HepG2 (cell line): ENCODE data around the gene SHISA6. TPM values are rescaled to one million over a fixed set of nuclear protein-coding genes. Genes with fewer than 3 reads are reported as not detected.

ENCODE experiments used
- ATAC-seq: fragments of 200-7000 bp; cut with Tn5 transposase; 3 replicates; pipeline ENCODE4 v1.9.1; 2020; ENCODE audit warnings: mild to moderate bottlenecking, moderate library complexity
- BruUV-seq: library from RNA; stranded (reverse); fragments of 400-500 nt; replicated peaks from 2 replicates; lab custom pipeline; 2021; lab: Mats Ljungman, UMichigan
- CTCF ChIA-PET: fragments of 300-600 bp; formaldehyde crosslinking; extraction: SDS; loops from one replicate; lab custom pipeline; 2021; ENCODE audit warnings: low total read pairs, inconsistent platforms, low intra/inter-chr PET ratio; lab: Yijun Ruan, JAX
- POLR2A ChIA-PET: fragments of 350-600 bp; sonication (Branson Sonifier 250); formaldehyde crosslinking; loops from one replicate; lab custom pipeline; 2020; ENCODE audit warnings: antibody characterized with exemption, inconsistent platforms; lab: Yijun Ruan, JAX
- DNase-seq: peaks from one replicate; pipeline ENCODE4 v3.0.0-alpha.2; 2015; ENCODE audit warnings: low spot score
- FAIRE-seq: peaks from 3 replicates; lab custom pipeline; 2011; peaks lifted over from hg19 to GRCh38; lab: Jason Lieb, UNC
- H2AFZ ChIP-seq: one replicate; pipeline ENCODE4 v1.6.1; 2011; ENCODE audit warnings: low read length, inconsistent platforms
- H3K27ac ChIP-seq: fragments of 300-600 bp; 3 replicates; pipeline ENCODE4 v1.8.0; 2011; ENCODE audit warnings: mixed run types, mild to moderate bottlenecking, mixed read lengths, low read length, inconsistent platforms; ENCODE audit not compliant: insufficient read depth; ENCODE audit errors: extremely low read length
- H3K27me3 ChIP-seq, 2 experiments: fragments of 200-600 bp in 1 of 2; 2 replicates in 1 of 2; 3 replicates in 1 of 2; pipeline versions ENCODE4 v1.6.0 to v1.8.0; 2011; ENCODE audit warnings: low read length in 2 of 2, mild to moderate bottlenecking in 2 of 2, moderate library complexity in 2 of 2, inconsistent platforms in 1 of 2; ENCODE audit not compliant: insufficient read depth in 2 of 2, control insufficient read depth in 1 of 2
- H3K36me3 ChIP-seq, 2 experiments: fragments of 200-600 bp in 1 of 2; replicated peaks in 1 of 2; 2 replicates in 1 of 2; 3 replicates in 1 of 2; pipeline versions ENCODE4 v1.5.1 to v1.8.0; 2011; ENCODE audit warnings: low read length in 2 of 2, inconsistent platforms in 1 of 2; ENCODE audit not compliant: insufficient read depth in 2 of 2, control insufficient read depth in 1 of 2
- H3K4me1 ChIP-seq: 2 replicates; pipeline ENCODE4 v1.5.1; 2012; ENCODE audit warnings: low read length, inconsistent platforms; ENCODE audit not compliant: insufficient read depth
- H3K4me2 ChIP-seq: 2 replicates; pipeline ENCODE4 v1.6.0; 2011; ENCODE audit warnings: low read depth, low read length, inconsistent platforms
- H3K4me3 ChIP-seq, 3 experiments: fragments of 200-600 bp in 1 of 3; sonication (generic), shearing (Covaris generic) in 1 of 3; replicated peaks in 1 of 3; 2 replicates each; pipeline ENCODE4 v1.5.1; 2011 to 2016; ENCODE audit warnings: low read length in 3 of 3, inconsistent platforms in 2 of 3, low read depth in 2 of 3, mild to moderate bottlenecking in 2 of 3, control low read depth in 1 of 3, mixed read lengths in 1 of 3; ENCODE audit not compliant: insufficient read depth in 1 of 3
- H3K79me2 ChIP-seq: one replicate; pipeline ENCODE4 v1.6.1; 2011; ENCODE audit warnings: low read length, inconsistent platforms; ENCODE audit not compliant: insufficient read depth
- H3K9ac ChIP-seq: 2 replicates; pipeline ENCODE4 v1.6.0; 2011; ENCODE audit warnings: mild to moderate bottlenecking, low read depth, low read length, inconsistent platforms; ENCODE audit not compliant: insufficient read depth
- H3K9me3 ChIP-seq: 2 replicates; pipeline ENCODE4 v1.5.1; 2012; ENCODE audit warnings: mild to moderate bottlenecking, low read length
- H4K20me1 ChIP-seq: 2 replicates; pipeline ENCODE4 v1.6.0; 2011; ENCODE audit warnings: inconsistent platforms, mild to moderate bottlenecking, low read length, moderate library complexity; ENCODE audit not compliant: insufficient read depth
- FIP1L1 ChIP-seq: fragments of 200-400 bp; formaldehyde crosslinking; IDR thresholded peaks from 2 replicates; pipeline ENCODE4 v1.6.1; 2018; ENCODE audit warnings: low read depth, mild to moderate bottlenecking, low read length, moderate library complexity, borderline replicate concordance; ENCODE audit not compliant: insufficient read depth
- IKZF4 ChIP-seq: sonication (generic); formaldehyde crosslinking; IDR thresholded peaks from 2 replicates; pipeline ENCODE4 v1.5.1; 2020; ENCODE audit warnings: borderline replicate concordance, mild to moderate bottlenecking, low read depth, missing genetic modification reagents; ENCODE audit errors: not compliant biosample characterization
- MEIS2 ChIP-seq: sonication (generic); formaldehyde crosslinking; IDR thresholded peaks from 2 replicates; pipeline ENCODE4 v1.9.0; 2021; ENCODE audit warnings: mild to moderate bottlenecking, missing genetic modification reagents
- RFXAP ChIP-seq: sonication (generic); formaldehyde crosslinking; IDR thresholded peaks from 2 replicates; pipeline ENCODE4 v1.4.0; 2020; ENCODE audit warnings: missing genetic modification reagents, borderline replicate concordance
- SIN3B ChIP-seq: fragments of 150-350 bp; IDR thresholded peaks from 2 replicates; pipeline ENCODE4 v1.6.1; 2014; ENCODE audit warnings: low read length
- SMYD3 ChIP-seq: sonication (generic); formaldehyde crosslinking; IDR thresholded peaks from 2 replicates; pipeline ENCODE4 v1.8.1; 2023; ENCODE audit warnings: mild to moderate bottlenecking, missing genetic modification reagents
- ZNF790 ChIP-seq: sonication (generic); formaldehyde crosslinking; IDR thresholded peaks from 2 replicates; pipeline ENCODE4 v1.8.0; 2022; ENCODE audit warnings: missing genetic modification reagents, mild to moderate bottlenecking, borderline replicate concordance
- WGBS: methylation state at CpG from one replicate; pipeline ENCODE4 v1.1.6; 2017; ENCODE audit warnings: low lambda C conversion rate; 5-methylcytosine and 5-hydroxymethylcytosine counted together
- in situ Hi-C: cut with HindIII; loops from 2 replicates; pipeline ENCODE4 v1.10.0; 2017; ENCODE audit warnings: low pct_unique_long_range_greater_than_20kb; ENCODE audit not compliant: extremely low pct_ligation_motif_present
- intact Hi-C: fragments of 100-400 bp; cut with micrococcal nuclease; formaldehyde crosslinking; loops from one replicate; pipeline ENCODE4 v1.10.0; 2022; ENCODE audit not compliant: unreplicated experiment
- polyA plus RNA-seq, 8 experiments: library from polyadenylated mRNA; depleted of rRNA in 3 of 8; stranded (reverse) in 7 of 8; unstranded in 1 of 8; fragments of >200 nt; fragmentation: Illumina TruSeq in 4 of 8; extraction: Trizol in 4 of 8; gene quantifications; 2 replicates each; pipeline versions ENCODE4 v1.2.1 to v1.2.3, GENCODE V29; 2011 to 2016; ENCODE audit warnings: low read depth in 4 of 8, missing spikeins in 1 of 8, mixed read lengths in 1 of 8; ENCODE audit not compliant: insufficient read depth in 1 of 8
- total RNA-seq, 5 experiments: library from RNA; depleted of rRNA; stranded (reverse); fragments of >200 nt; fragmentation: Illumina TruSeq; extraction: Trizol; gene quantifications; 2 replicates each; pipeline ENCODE4 v1.2.3, GENCODE V29; 2016; ENCODE audit warnings: low read depth in 1 of 5
- TF ChIP-seq, protein P1 (sequence below): sonication (generic); formaldehyde crosslinking; IDR thresholded peaks from 2 replicates; pipeline ENCODE4 v1.5.0; 2020; ENCODE audit warnings: mild to moderate bottlenecking, missing genetic modification reagents
- TF ChIP-seq, protein P2 (sequence below): sonication (generic); formaldehyde crosslinking; IDR thresholded peaks from 2 replicates; pipeline ENCODE4 v1.4.0; 2020; ENCODE audit warnings: missing genetic modification reagents, low read depth, mild to moderate bottlenecking, borderline replicate concordance
- TF ChIP-seq, protein P3 (sequence below): sonication (generic); formaldehyde crosslinking; IDR thresholded peaks from 2 replicates; pipeline ENCODE4 v1.4.0; 2020; ENCODE audit warnings: missing genetic modification reagents

SHISA6 gene
- total and polyA plus RNA-seq, 2 of the 13 experiments (the other 11 are each of a cell fraction or from before 2014, with no cell fraction given): not detected

DNA sequence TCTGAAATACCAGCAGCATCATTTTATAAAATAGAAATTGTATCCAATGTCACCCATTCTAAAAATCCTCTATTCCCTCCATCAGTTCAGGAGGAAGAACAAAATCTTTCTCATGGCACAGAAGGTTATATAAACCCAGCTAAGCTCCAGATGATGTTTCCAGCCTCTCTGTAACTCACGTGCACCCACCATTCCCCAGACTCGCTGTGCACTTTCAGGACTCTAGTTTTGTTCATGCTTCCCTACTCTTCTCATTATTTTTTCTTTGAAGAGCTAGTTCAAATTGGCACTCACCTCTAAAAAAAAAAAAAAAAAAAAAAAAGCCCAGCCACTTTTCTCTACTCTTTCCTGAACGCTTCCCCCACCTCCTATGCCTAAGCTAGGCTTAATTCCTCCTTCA lies 36.0 kb upstream of the SHISA6 start:
- DNase-seq: no peak
- no TSS peak for BruUV-seq
- H3K27me3 ChIP-seq: no peaks in the 10 kb centered on the region; a peak in 1 of 5 replicates
- no peak for TF ChIP-seq RFXAP (CRISPR knock-in tag)
- TF ChIP-seq, protein P1, sequence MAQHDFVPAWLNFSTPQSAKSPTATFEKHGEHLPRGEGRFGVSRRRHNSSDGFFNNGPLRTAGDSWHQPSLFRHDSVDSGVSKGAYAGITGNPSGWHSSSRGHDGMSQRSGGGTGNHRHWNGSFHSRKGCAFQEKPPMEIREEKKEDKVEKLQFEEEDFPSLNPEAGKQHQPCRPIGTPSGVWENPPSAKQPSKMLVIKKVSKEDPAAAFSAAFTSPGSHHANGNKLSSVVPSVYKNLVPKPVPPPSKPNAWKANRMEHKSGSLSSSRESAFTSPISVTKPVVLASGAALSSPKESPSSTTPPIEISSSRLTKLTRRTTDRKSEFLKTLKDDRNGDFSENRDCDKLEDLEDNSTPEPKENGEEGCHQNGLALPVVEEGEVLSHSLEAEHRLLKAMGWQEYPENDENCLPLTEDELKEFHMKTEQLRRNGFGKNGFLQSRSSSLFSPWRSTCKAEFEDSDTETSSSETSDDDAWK (CRISPR knock-in tag): no peak
- TF ChIP-seq, protein P2, sequence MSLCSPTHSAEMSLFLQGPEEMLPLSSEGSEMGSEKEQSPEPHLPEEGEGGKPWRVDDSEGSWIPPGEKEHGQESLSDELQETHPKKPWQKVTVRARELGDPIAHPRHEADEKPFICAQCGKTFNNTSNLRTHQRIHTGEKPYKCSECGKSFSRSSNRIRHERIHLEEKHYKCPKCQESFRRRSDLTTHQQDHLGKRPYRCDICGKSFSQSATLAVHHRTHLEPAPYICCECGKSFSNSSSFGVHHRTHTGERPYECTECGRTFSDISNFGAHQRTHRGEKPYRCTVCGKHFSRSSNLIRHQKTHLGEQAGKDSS (CRISPR knock-in tag): no peak
- no peak for TF ChIP-seq SIN3B
- TF ChIP-seq FIP1L1: no peak
- no peak for TF ChIP-seq MEIS2 (CRISPR knock-in tag)
- TF ChIP-seq, all 625 proteins: peak for 0
- ATAC-seq (no peak), FAIRE-seq (no peak)
- Histone ChIP-seq H3K4me2 (no peak overlapping the region), H3K36me3 (no peaks in the 10 kb centered on the region), H3K4me1 (no peaks in the 10 kb centered on the region), H3K9me3 (peaks cover 9% of the 10 kb centered on the region; the same call in 1 of the 2 replicates), H3K27ac (no peak overlapping the region), H4K20me1 (no peaks in the 10 kb centered on the region), H2AFZ (no peak overlapping the region), H3K4me3 (no peak overlapping the region), H3K9ac (no peak overlapping the region), H3K79me2 (no peaks in the 10 kb centered on the region)
- ChIA-PET CTCF (no interaction called here), POLR2A (no interaction called here)
- 1% methylated on average over 3 of the region's 3 CpGs for WGBS
- intact Hi-C loops: no loop called here
- in situ Hi-C loops: no loop called here

DNA sequence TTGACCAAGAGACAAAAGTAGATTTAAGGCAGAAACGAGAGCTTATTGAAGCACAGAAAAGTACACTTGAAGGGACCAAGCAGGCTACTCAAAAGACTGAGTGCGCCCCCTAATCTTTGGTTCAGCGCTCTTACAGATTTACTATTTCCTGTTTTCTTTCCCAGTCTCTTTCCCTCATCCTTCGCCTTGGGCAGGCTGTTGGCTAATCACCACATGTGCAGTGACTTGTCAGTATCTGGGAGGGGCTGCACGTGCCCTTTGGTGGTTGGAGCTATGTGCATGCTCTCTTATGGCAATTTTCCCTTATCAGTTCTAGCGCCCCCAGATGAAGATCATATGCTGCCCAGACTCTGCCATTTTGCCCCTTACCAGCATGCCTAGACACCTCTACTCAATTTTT lies 35.4 kb upstream of the SHISA6 start:
- FAIRE-seq (no peak), DNase-seq (no peak), ATAC-seq (no peak)
- H4K20me1 ChIP-seq: no peaks in the 10 kb centered on the region
- intact Hi-C loops: no loop called here
- H3K27ac ChIP-seq: no peak overlapping the region
- WGBS: 38% methylated on average over 6 of the region's 6 CpGs
- no peak overlapping the region for H3K9ac ChIP-seq
- no peak overlapping the region for H2AFZ ChIP-seq
- no peaks in the 10 kb centered on the region for H3K27me3 ChIP-seq
- no peaks in the 10 kb centered on the region for H3K4me1 ChIP-seq
- POLR2A ChIA-PET: no interaction called here
- H3K4me2 ChIP-seq: no peak overlapping the region
- H3K36me3 ChIP-seq: no peaks in the 10 kb centered on the region
- no TSS peak for BruUV-seq
- CTCF ChIA-PET: no interaction called here
- H3K9me3 ChIP-seq: peaks cover 15% of the 10 kb centered on the region
- no peak overlapping the region for H3K4me3 ChIP-seq
- H3K79me2 ChIP-seq: no peaks in the 10 kb centered on the region
- in situ Hi-C loops: no loop called here
- TF ChIP-seq SMYD3: no peak
- TF ChIP-seq ZNF790 (CRISPR knock-in tag): no peak
- TF ChIP-seq IKZF4: no peak
- TF ChIP-seq, protein P3, sequence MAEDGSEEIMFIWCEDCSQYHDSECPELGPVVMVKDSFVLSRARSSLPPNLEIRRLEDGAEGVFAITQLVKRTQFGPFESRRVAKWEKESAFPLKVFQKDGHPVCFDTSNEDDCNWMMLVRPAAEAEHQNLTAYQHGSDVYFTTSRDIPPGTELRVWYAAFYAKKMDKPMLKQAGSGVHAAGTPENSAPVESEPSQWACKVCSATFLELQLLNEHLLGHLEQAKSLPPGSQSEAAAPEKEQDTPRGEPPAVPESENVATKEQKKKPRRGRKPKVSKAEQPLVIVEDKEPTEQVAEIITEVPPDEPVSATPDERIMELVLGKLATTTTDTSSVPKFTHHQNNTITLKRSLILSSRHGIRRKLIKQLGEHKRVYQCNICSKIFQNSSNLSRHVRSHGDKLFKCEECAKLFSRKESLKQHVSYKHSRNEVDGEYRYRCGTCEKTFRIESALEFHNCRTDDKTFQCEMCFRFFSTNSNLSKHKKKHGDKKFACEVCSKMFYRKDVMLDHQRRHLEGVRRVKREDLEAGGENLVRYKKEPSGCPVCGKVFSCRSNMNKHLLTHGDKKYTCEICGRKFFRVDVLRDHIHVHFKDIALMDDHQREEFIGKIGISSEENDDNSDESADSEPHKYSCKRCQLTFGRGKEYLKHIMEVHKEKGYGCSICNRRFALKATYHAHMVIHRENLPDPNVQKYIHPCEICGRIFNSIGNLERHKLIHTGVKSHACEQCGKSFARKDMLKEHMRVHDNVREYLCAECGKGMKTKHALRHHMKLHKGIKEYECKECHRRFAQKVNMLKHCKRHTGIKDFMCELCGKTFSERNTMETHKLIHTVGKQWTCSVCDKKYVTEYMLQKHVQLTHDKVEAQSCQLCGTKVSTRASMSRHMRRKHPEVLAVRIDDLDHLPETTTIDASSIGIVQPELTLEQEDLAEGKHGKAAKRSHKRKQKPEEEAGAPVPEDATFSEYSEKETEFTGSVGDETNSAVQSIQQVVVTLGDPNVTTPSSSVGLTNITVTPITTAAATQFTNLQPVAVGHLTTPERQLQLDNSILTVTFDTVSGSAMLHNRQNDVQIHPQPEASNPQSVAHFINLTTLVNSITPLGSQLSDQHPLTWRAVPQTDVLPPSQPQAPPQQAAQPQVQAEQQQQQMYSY: no peak
